Measurements from ENCODE around the gene PADI2.

The PADI2 gene

GRCh38 chr1:17102232-17102631, 17.0 kb downstream of the PADI2 start:
- in situ Hi-C loops (cut with MboI; ENCODE audit: low sequenced_read_pairs, unreplicated experiment), result no loop called here
- no peak for DNase-seq (ENCODE audit: low spot score)
- no peak for TF ChIP-seq CTCF (IDR thresholded peaks at IDR 0.05; ENCODE audit: borderline replicate concordance, control extremely low read depth, extremely low read depth, insufficient read depth, missing control alignments)

DNA sequence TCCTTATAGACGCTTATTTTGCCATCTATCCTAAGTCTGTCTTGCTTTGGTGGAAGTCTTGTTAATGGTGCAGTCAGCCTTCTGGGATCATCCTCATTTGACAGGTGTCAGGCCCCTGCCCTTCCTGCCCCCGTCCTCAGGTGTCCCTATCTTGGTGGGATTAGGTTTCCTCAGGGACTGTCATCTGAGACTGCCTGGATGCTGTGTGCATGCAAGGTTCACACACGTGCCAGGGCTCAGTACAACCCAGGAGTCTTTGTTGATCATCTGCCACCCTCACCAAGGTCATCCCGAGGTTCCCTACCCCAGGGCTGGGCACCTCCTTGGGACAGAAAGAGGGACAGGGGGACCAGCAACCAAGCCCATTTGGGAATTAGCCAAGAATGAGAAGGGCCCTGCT, 18.0 kb downstream of the PADI2 start:
- DNase-seq (ENCODE audit: low spot score), result no peak
- in situ Hi-C loops (cut with MboI; ENCODE audit: low sequenced_read_pairs, unreplicated experiment), result no loop called here
- TF ChIP-seq CTCF (IDR thresholded peaks at IDR 0.05; ENCODE audit: borderline replicate concordance, control extremely low read depth, extremely low read depth, insufficient read depth, missing control alignments), result no peak

GRCh38 chr1:17099616-17100340, 19.5 kb downstream of the PADI2 start:
- in situ Hi-C loops (cut with MboI; ENCODE audit: low sequenced_read_pairs, unreplicated experiment), result no loop called here
- no peak for DNase-seq (ENCODE audit: low spot score)
- no peak for TF ChIP-seq CTCF (IDR thresholded peaks at IDR 0.05; ENCODE audit: borderline replicate concordance, control extremely low read depth, extremely low read depth, insufficient read depth, missing control alignments)

DNA sequence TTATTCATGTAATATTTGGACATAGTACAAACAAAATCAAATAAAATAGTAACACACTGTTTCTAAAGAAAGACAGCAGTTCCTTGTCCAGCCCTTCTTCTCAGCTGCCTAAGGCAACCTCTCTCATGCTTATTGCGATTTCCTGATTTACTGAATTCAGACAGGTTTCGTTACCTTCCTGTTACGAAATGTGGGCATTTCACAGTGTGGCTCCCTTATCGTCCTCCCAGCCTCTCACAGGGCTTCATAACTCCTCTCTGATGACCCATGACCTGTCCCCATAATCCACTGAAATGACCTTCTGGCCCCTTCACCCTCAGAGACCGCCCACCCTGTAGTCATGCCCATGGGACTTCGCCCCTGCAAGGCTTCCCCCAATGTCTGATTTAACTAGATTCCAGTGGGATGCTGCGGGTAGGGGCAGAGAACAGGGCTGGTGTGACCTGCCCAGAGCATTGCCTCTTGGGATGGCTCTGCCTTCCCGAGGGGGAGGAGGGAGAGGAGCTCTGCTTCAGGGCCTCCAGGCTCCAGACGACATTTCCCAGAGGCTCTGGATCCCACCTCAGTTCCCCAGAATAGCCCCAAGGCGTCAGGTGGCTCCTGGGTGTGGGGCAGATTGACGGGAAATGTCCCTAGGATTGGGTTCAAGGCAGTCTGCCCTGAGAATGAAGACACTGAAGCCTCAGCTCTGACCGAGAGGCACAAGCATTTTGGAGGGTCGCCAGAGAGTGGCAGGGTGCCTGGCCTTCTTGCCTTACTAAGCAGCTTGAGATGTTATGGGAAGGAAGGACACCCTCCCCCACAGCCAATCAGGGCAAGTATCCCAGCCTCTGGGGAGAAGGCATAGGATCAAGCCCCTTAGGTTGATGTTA, 20.6 kb downstream of the PADI2 start:
- no peak for DNase-seq (ENCODE audit: low spot score)
- no peak for TF ChIP-seq CTCF (IDR thresholded peaks at IDR 0.05; ENCODE audit: borderline replicate concordance, control extremely low read depth, extremely low read depth, insufficient read depth, missing control alignments)
- in situ Hi-C loops (cut with MboI; ENCODE audit: low sequenced_read_pairs, unreplicated experiment), result no loop called here

DNA sequence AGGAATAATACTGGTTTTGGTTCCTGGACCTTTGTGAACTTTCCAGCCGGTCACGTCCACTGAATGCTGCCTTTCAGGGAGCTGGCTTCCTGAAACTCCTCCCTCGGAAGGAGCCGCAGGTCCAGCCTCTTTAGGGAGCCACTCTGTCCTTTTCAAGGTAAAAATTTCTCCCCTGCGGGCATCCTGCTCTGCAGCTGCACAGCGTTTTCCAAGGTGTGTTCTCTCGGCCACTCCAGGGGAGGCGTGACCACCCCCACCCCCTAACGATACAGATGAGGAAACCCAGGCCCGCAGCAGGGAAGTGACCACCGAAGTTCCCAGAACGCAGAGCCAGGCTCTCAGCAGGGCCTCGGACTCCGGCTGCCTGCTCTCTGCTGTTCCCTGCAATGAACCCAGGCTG, 21.5 kb downstream of the PADI2 start:
- TF ChIP-seq CTCF (IDR thresholded peaks at IDR 0.05; ENCODE audit: borderline replicate concordance, control extremely low read depth, extremely low read depth, insufficient read depth, missing control alignments), result no peak
- in situ Hi-C loops (cut with MboI; ENCODE audit: low sequenced_read_pairs, unreplicated experiment), result no loop called here
- DNase-seq (ENCODE audit: low spot score), result no peak

DNA sequence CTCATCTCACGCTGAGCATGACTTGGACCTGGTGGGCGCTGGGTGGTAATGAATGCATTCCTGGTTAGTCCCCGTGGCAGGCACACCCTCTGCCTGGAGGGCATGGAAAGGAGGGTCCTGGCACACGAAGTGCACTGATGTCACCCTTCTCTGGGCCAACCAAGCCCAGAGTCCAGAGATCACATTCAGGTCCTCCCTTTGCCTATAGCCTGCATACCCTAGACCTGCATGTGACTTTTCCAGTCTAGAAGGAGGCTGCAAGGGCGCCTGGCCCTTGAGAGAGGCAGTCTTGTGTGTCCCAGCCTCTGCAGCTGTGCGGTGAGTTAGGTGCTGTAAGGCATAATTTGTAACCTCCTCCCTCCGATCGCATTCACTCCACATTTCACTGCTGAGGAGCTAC, 22.1 kb downstream of the PADI2 start:
- DNase-seq (ENCODE audit: low spot score), result no peak
- in situ Hi-C loops (cut with MboI; ENCODE audit: low sequenced_read_pairs, unreplicated experiment), result no loop called here
- TF ChIP-seq CTCF (IDR thresholded peaks at IDR 0.05; ENCODE audit: borderline replicate concordance, control extremely low read depth, extremely low read depth, insufficient read depth, missing control alignments), result no peak

Measured in GM13976 (cell line).